Measurements from ENCODE around the gene HTR3D.

The HTR3D gene

GRCh38 chr3:184011230-184011876, 20.2 kb upstream of the HTR3D start:
- TF ChIP-seq CTCF (IDR thresholded peaks at IDR 0.05) = no peak

- no peak for TF ChIP-seq CTCF (IDR thresholded peaks at IDR 0.05)
These were observed 19.3 kb upstream of the HTR3D start for GRCh38 chr3:184011937-184012889.

- TF ChIP-seq CTCF (IDR thresholded peaks at IDR 0.05) = no peak
These were observed 16.0 kb upstream of the HTR3D start for GRCh38 chr3:184015381-184016019.

GRCh38 chr3:184016169-184016570, 15.4 kb upstream of the HTR3D start:
- no peak for TF ChIP-seq CTCF (IDR thresholded peaks at IDR 0.05)

- peak; percentile 99 for TF ChIP-seq CTCF (IDR thresholded peaks at IDR 0.05)
These were observed 14.5 kb upstream of the HTR3D start for GRCh38 chr3:184016811-184017671.

GRCh38 chr3:184017672-184018423, 13.7 kb upstream of the HTR3D start, which contains the start of gene ABCC5:
TSS of gene ABCC5 (minus strand) at chr3:184017884. CDS start at chr3:184014392, 3,492 bp downstream.
- peak; percentile 66 for TF ChIP-seq CTCF (IDR thresholded peaks at IDR 0.05)

All from LNCAP (cell line).